Hippocampal formation (tissue), 2 donors: ENCODE data around the gene FOXK2.
"Not testable (repeated sequence)": the region's sequence is repeated elsewhere in the genome, so short reads cannot be mapped to it uniquely, and the experiment has no call there.

ENCODE experiments used
- DNase-seq, 2 donors: peaks; one replicate each; lab custom pipeline; 2025; lab: John Stamatoyannopoulos, UW

Gene FOXK2

DNA sequence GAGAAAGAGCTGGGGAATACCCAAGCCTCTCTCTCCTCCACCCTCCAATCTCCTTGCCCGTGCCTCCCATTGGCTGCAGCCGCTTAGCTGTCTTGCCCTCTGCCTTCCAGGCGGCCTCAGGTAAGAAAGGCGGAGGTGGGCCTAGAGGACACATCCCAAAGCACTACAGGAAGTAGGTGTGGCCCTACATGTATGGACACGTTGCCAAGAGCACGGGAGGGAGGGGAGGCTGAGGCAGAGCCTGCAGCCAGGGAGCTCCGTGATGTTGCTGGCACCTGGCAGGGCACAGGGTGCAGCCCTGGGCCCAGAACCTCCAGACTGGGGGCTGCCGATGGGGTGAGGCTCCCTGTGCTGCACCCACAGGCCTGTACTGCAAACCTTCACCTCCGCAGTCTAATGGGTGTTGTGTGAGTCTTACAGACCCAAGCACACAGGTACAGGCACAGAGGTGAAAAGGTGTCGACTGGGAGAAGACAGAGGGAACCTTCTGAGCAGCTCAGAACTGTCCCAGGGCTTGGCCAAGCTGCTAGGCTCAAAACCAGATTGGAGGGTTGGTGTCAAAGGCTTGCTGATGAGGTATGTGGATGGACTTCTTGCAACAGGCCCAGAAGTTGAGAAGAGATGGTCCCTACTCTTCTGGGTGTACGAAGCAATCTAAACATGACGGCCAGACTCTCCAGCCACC, 23.5 kb upstream of the FOXK2 start:
- DNase-seq, result no peak

- peak; percentile 86 to 96 for DNase-seq
Measured at GRCh38 chr17:82496529-82497434, 22.8 kb upstream of the FOXK2 start.

- DNase-seq, result no peak
Measured at GRCh38 chr17:82497483-82498405, 21.8 kb upstream of the FOXK2 start.

DNA sequence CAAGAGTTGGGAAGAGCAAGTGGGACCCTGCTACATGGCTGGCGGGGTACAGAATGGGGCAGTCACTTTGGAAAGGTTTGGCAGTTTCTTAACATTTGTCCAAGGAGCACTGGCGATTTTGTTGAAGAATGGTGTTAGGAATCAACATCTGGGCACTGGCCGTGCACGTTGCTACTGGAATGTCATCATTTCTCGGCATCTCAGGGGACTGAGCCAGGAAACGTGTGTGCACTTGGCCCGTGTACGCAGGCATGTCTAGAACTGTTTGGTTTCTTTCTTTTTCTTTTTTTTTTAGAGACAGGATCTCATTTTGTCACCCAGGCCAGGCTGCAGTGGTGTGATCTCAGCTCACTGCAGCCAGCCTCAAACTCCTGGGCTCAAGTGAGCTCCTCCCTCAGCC, 17.3 kb upstream of the FOXK2 start:
- DNase-seq, result no peak

- no peak for DNase-seq
Measured at GRCh38 chr17:82503094-82503727, 16.3 kb upstream of the FOXK2 start.

- no peak for DNase-seq
Measured at GRCh38 chr17:82503728-82504308, 15.7 kb upstream of the FOXK2 start.

- no peak for DNase-seq
Measured at GRCh38 chr17:82505296-82505695, 14.2 kb upstream of the FOXK2 start.

- DNase-seq, result not testable (repeated sequence)
Measured at GRCh38 chr17:82506402-82506801, 13.1 kb upstream of the FOXK2 start.

DNA sequence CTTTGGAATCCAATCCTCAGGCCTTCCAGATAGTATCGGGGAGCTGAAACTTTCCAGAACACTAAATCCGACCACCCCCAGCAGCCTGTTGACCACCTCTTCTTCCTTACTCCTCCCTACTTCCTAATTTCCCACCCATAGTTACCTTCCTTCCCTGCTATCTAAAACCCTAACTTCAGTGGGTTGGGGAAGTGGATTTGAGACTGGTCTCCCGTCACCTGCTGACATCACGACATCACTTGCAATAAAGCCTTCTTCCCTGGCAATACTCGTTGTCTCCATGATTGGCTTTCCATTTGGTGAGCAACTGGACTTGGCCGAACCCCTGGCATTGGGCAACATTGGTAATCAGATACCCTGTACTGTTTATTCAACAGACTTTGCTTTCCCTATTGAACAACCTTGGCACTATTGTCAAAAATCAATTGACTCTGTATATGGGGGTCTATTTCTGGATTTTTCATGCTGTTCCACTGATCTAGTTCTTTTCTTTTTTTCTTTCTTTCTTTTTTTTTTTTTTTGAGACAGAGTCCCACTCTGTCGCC, 11.8 kb upstream of the FOXK2 start:
- DNase-seq, result no peak

GRCh38 chr17:82511642-82512041, 7.9 kb upstream of the FOXK2 start:
- not testable (repeated sequence) for DNase-seq

DNA sequence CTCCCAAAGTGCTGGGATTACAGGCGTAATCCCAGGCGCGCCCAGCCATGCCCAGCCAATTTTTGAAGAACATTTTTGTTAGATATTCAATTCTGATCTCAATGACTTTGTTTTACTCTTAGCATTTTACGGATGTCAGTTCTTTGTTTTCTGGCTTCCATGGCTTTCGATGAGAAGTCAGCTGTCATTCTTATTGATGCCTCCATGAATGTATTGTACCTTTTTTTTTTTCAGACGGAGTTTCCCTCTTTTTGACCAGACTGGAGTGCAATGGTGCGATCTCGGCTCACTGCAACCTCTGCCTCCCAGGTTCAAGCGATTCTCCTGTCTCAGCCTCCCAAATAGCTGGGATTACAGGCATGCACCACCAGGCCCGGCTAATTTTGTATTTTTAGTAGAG, 5.7 kb upstream of the FOXK2 start:
- not testable (repeated sequence) for DNase-seq

DNA sequence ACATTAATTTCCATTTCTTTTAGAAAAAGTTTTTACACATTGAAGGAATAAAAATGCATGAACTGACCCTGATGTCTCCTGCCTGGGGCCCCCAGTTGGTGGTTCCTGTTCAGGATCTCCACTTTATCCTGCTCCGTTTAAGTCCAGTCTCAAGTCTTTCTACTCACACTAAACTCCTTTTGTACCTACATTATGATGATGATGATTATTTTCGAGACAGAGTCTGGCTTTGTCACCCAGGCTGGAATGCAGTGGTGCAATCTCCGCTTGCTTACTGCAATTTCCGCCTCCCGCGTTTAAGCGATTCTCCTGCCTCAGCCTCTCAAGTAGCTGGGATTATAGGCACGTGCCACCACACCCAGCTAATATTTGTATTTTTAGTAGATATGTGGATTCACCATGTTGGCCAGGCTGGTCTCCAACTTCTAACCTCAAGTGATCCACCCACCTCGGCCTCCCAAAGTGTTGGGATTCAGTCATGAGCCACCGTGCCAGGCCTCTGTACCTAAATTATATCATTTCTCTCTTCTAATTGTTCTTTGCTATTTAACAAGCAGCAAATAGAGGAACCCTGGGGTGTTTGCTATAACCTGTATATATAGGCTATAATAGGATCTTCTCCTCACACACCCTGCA, 2.2 kb upstream of the FOXK2 start:
- DNase-seq, result no peak

GRCh38 chr17:82519971-82520903, 705 bp downstream of the FOXK2 start:
- DNase-seq, result no peak

DNA sequence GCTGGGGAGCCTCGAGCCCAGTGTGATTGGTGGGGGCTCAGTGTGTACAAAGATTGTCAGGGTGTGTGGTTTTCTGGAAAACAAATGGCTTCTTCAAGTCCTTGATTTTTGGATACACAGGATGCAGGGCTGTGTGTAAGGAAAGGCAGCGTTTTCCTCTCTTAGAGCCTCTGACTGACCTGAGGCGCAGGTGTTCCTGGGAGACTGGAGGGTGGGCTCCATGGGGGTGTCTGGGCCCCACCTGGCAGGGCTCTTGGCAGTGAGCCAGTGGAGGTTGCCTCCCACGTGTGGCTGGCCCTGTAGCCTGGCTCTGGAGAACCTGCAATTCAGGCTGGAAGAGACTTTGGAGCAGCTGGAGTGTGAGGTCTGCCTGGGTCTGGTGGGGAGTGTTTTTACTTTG, 5.0 kb downstream of the FOXK2 start:
- DNase-seq, result no peak

GRCh38 chr17:82525712-82526111, 6.2 kb downstream of the FOXK2 start:
- DNase-seq, result no peak

- DNase-seq, result no peak
Measured at GRCh38 chr17:82527898-82528297, 8.4 kb downstream of the FOXK2 start.

DNA sequence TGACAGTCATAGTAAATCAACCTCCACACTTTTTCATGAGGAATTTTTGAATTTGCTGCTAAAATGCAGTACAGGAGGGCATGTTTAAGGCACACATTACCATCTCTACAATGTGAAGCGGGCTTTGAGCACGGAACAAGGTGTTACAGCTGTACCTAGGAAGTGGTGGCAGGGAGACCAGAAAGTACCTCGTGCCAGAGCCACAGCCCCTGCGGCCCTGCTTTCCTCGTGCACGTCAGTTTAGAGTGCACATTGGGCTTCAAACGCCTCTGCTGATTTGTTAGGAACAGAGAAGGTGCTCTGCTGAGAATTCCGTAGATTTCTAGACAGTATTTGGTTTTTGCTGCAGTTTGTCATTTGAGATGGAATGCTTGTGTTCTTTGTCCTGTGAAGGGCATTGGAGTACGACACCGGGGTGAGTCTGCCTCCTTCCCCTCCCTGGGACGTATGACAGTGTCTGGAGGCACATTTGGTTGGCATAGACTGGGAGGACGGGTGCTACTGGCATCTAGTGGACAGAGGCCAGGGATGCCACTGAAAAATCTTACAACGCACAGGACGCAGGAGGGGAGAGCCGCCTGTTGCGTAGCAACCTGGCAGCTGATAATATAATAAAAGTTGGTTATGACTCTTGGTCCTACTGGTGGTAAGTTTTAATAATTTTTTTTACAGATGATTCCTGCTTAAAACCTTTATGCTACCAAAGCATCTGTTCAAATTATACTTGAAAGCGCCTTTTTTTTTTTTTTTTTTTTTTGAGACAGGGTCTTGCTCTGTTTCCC, 9.1 kb downstream of the FOXK2 start:
- peak; percentile 57 to 65 for DNase-seq

GRCh38 chr17:82529914-82530300, 10.4 kb downstream of the FOXK2 start:
- DNase-seq, result no peak
